GM23338 (cell line): Measurements from ENCODE around the gene TOMM40.

Source experiments
- CREB1 ChIP-seq: fragments of 250-450 bp; sonication (Bioruptor Pico); IDR thresholded peaks from 2 replicates; pipeline ENCODE4 v1.5.0; 2020; ENCODE audit warnings: low read depth, mild to moderate bottlenecking, moderate library complexity
- CTCF ChIP-seq, 2 experiments: fragments of 200-600 bp in 1 of 2; sonication (generic) in 1 of 2; conservative IDR thresholded peaks; 2 replicates each; pipeline versions ENCODE4 v1.5.1 to v1.6.1; 2016 to 2017; ENCODE audit warnings: antibody characterized with exemption in 2 of 2, low read depth in 2 of 2, mild to moderate bottlenecking in 2 of 2, moderate library complexity in 1 of 2
- ETS1 ChIP-seq: IDR thresholded peaks from 2 replicates; pipeline ENCODE4 v1.6.1; 2016; ENCODE audit warnings: antibody characterized with exemption
- EZH2 ChIP-seq: fragments of 200-600 bp; sonication (generic); IDR thresholded peaks from one replicate; pipeline ENCODE4 v1.8.0; 2017; ENCODE audit warnings: antibody characterized with exemption, mild to moderate bottlenecking, low read depth; ENCODE audit not compliant: unreplicated experiment
- EZH2phosphoT487 ChIP-seq: fragments of 200-600 bp; sonication (generic); IDR thresholded peaks from one replicate; pipeline ENCODE4 v1.8.1; 2018; ENCODE audit warnings: antibody characterized with exemption; ENCODE audit not compliant: unreplicated experiment
- JUNB ChIP-seq: IDR thresholded peaks from one replicate; pipeline ENCODE4 v1.6.1; 2016; ENCODE audit warnings: antibody characterized with exemption; ENCODE audit not compliant: unreplicated experiment
- POLR2AphosphoS5 ChIP-seq: IDR thresholded peaks from 2 replicates; pipeline ENCODE4 v1.6.1; 2016; ENCODE audit warnings: antibody characterized with exemption, low read depth
- REST ChIP-seq: IDR thresholded peaks from one replicate; pipeline ENCODE4 v1.6.1; 2018; ENCODE audit warnings: antibody characterized with exemption; ENCODE audit not compliant: unreplicated experiment
- STAT1 ChIP-seq: IDR thresholded peaks from one replicate; pipeline ENCODE4 v1.6.1; 2016; ENCODE audit warnings: antibody characterized with exemption; ENCODE audit not compliant: unreplicated experiment
- ZNF114 ChIP-seq: fragments of 250-450 bp; sonication (Bioruptor Pico); IDR thresholded peaks from 2 replicates; pipeline ENCODE4 v1.5.0; 2020; ENCODE audit warnings: mild to moderate bottlenecking, moderate library complexity
- ZNF331 ChIP-seq: fragments of 250-450 bp; sonication (Bioruptor Pico); IDR thresholded peaks from 2 replicates; pipeline ENCODE4 v1.5.0; 2020; ENCODE audit warnings: low read depth, mild to moderate bottlenecking, moderate library complexity

DNA sequence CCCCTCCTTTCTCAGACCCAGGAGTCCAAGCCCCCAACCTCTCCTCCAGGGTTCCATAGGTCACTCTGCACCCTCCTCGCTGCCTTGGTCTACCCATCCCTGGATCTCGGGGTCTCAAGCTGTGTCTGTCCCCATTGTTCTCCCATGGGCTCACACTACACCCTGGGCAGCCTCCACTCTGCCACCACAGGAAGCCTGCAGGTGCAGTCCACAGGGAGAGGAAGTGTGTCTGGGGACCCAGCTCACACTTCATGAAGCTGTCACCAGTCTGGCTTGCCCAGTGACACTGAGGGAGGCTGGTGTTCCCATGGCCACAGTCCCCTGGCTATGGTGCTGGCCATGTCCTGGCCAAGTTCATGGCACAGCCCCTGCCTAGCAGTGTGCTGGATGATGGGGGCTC, 39.6 kb upstream of the TOMM40 start:
- no peak for TF ChIP-seq CTCF (conservative IDR thresholded peaks at IDR 0.05; ENCODE audit: low read depth in 2 of 2)
- no peak for TF ChIP-seq EZH2
- no peak for TF ChIP-seq EZH2phosphoT487
- TF ChIP-seq POLR2AphosphoS5 = no peak
- TF ChIP-seq REST = no peak
- TF ChIP-seq ETS1 = no peak
- no peak for TF ChIP-seq CREB1 (CRISPR knock-in tag)
- no peak for TF ChIP-seq STAT1
- TF ChIP-seq JUNB = no peak
- no peak for TF ChIP-seq ZNF331 (CRISPR knock-in tag)
- TF ChIP-seq ZNF114 (CRISPR knock-in tag) = no peak
